Spleen (tissue), 7 donors: ENCODE results near the gene SORBS1.

Experiments
- POLR2A ChIP-seq, 3 donors: fragments of 450-650 bp; IDR thresholded peaks; one replicate each; pipeline ENCODE4 v1.5.1; 2017; ENCODE audit warnings: antibody characterized with exemption in 3 of 3, mild to moderate bottlenecking in 1 of 3
- POLR2AphosphoS5 ChIP-seq, 3 donors: sonication (generic); formaldehyde crosslinking; IDR thresholded peaks; one replicate each; pipeline ENCODE4 v1.5.1; 2017; ENCODE audit warnings: antibody characterized with exemption in 3 of 3
- TF ChIP-seq, protein P1 (sequence below), 11 experiments: fragments of 200-600 bp in 7 of 11; fragments of 450-650 bp in 4 of 11; sonication (generic) in 4 of 11; IDR thresholded peaks in 8 of 11; conservative IDR thresholded peaks in 3 of 11; 1 replicate in 7 of 11; 2 replicates in 4 of 11; pipeline versions ENCODE4 v1.4.0 to v1.8.0; 2016 to 2021; ENCODE audit warnings: antibody characterized with exemption in 11 of 11, inconsistent platforms in 4 of 11, mild to moderate bottlenecking in 1 of 11
- donor health status: DM: no; HTN: no; CAD: no; lungs with moderate emphysema.
- donor health status: DM: no; HTN: no; CAD: no.
- donor health status: DM: no; HTN: no; CAD: no.

DNA sequence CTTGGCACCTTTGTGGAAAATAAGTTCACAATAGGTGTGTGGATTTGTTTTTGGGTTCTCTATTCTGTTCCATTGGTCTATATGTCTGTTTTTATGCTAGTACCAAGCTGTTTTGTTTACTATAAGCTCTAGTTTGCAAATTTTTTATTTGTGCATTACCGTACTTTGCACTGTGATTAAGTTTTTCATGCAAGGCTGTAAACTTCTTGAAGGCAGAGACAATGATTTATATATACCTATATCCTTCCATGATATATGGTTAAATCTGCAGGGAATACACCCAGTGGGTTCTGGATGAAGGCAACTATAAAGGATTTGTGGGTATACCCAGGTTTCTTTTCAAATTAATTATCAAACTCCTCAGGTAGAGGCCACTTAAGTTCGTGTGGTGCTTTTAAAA is 178.6 kb downstream of the SORBS1 start:
- TF ChIP-seq, protein P1, sequence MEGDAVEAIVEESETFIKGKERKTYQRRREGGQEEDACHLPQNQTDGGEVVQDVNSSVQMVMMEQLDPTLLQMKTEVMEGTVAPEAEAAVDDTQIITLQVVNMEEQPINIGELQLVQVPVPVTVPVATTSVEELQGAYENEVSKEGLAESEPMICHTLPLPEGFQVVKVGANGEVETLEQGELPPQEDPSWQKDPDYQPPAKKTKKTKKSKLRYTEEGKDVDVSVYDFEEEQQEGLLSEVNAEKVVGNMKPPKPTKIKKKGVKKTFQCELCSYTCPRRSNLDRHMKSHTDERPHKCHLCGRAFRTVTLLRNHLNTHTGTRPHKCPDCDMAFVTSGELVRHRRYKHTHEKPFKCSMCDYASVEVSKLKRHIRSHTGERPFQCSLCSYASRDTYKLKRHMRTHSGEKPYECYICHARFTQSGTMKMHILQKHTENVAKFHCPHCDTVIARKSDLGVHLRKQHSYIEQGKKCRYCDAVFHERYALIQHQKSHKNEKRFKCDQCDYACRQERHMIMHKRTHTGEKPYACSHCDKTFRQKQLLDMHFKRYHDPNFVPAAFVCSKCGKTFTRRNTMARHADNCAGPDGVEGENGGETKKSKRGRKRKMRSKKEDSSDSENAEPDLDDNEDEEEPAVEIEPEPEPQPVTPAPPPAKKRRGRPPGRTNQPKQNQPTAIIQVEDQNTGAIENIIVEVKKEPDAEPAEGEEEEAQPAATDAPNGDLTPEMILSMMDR (IDR thresholded peaks at IDR 0.05 in 8 of 11, conservative IDR thresholded peaks at IDR 0.05 in 3 of 11), result no peak
- TF ChIP-seq POLR2A (IDR thresholded peaks at IDR 0.05) (no peak), POLR2AphosphoS5 (IDR thresholded peaks at IDR 0.05) (no peak)
